LoVo (cell line): ENCODE results near the gene PTPRM.

ENCODE experiments used
- DNase-seq: peaks from one replicate; pipeline ENCODE4 v3.0.0-alpha.2; 2016; ENCODE audit warnings: low spot score

PTPRM gene

GRCh38 chr18:7629416-7629815, 62.3 kb downstream of the PTPRM start:
- no peak for DNase-seq

GRCh38 chr18:7630731-7631442, 63.8 kb downstream of the PTPRM start:
- DNase-seq, result no peak

- no peak for DNase-seq
These were observed 65.3 kb downstream of the PTPRM start for GRCh38 chr18:7632152-7633098.

DNA sequence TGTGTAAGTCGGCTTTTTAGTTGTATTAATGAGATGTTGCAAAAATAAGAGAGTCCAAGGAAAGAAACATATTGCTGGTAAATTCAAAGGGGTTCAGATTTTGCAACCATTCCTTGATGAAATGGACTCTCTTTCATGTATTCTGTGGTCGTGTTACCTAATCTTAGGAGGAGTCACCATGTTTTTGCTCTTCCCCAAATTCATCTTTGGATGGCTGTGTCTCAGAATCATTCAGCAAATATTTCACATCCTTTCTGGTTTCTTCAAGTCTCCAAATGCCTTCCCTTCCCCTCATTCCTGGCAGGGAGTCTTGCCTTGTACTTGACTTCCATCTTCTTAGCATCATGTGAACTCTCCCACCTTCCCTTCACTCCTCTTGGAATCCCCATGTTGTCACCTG, 66.1 kb downstream of the PTPRM start:
- no peak for DNase-seq

GRCh38 chr18:7635948-7636347, 68.8 kb downstream of the PTPRM start:
- no peak for DNase-seq

DNA sequence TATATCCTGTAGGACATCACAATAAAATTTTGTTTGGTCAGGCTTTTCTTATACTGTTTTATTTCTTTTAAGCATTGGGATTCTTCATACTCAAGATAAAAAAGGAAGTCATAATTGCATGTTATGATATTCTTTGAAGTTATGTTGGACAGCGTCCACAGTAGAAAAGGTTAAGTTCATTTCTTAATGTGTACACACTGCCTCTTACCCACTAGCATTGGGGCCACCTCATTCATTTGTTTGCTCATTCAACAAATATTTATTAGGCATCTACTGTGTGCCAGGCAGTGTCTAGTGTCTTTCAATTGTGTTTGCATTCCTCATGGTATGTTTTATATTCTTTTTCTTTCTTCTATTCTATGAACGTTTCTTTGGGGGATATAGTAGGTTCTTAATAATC, 70.2 kb downstream of the PTPRM start:
- no peak for DNase-seq

- DNase-seq, result no peak
These were observed 71.2 kb downstream of the PTPRM start for GRCh38 chr18:7638321-7638720.

DNA sequence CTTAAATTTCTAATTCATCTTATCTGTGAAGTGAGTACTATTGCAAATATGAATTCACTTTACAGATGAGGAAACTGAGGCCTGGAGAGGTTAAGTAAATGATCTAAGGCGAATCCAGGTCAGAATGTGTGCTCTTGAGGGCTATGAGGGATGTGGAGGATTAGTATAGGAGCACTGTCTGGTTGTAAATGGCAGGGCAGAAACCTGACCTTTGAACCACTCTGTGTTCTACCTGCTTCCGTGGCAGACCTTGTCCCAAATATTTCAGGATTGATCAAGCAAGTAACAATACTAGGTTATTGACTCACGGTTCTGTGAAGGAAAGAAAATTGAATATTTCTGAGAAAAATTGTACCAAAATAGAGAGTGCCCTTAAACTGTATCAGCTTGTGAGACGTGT, 74.7 kb downstream of the PTPRM start:
- DNase-seq, result no peak

DNA sequence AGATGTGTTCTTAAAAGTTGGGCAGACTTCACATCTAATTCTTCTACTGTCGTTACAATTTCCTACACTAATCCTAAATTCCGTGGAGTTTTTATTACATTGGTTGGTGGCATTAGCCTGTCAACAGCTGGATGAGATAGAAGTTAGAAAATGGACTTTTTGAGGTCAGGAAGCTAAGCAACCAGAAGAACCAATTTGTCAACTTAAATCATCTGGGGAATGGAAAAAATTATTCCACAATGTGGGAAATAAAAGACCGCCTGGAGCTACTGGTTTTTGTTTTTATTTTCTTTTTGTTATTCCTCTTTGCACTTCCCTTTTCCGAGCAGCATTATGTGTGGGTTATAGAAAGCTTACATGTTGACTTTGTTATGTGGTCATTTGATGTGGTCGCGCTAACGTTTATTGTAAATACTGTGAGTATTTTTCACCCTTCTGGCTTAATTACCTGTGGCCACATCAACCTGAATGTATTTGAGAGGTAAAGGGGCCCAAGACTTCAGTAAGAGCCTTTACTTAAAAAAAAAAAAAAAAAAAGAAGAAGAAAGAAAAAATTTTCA, 75.3 kb downstream of the PTPRM start:
- DNase-seq, result no peak

DNA sequence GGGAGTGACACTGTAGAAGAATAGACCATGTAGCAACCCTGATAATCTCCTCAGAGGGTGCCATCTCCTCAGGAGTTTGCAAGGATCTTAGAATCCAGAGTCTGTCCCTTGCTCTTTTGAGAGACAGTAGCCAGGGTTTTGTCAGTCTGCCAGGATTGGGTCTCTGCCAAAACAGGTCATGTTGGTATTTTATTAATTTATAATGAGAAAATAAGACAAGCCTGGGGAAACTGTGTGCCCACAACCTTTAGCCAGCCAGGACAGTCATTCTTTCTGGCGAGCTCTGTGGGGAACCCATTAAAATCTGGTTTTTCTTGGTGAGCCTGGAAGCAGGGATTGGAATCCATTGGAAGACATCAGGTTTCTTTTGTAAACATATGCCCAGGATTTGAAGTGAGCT, 78.6 kb downstream of the PTPRM start:
- DNase-seq, result no peak

DNA sequence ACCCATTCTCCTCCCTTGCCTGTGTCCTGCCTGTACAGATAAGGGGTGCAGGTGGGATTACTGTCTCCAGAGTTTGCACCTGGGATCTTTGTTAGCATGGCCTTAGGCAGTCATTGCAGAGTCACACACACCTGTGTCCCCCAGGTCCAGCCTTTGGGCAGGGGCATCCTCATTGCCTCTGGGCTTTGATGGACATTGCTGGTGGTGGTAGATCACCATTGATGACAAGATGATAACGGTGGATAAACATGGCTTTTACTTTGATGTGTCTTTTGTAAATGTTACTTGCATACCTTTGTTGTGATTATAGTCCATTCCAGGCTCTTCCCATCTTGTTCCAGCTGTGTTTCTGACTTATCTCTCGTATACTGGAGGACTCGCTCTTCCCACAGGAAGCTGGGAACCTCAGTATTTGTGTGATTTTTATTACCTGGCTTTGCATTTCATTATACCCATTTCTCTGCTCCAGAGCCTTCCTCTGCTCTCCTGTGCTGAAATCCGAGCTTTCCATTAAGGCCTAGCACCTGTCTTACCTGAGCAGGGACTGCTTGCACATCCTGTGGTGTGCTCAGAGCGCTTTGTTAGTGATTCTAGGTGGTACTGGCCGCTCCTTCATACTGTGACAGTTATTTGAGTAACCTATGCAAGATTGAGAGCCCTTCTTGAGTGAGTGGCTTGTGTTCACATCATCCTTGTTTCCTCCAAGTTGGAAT, 79.2 kb downstream of the PTPRM start:
- DNase-seq, result no peak

- no peak for DNase-seq
These were observed 80.4 kb downstream of the PTPRM start for GRCh38 chr18:7647500-7647899.

DNA sequence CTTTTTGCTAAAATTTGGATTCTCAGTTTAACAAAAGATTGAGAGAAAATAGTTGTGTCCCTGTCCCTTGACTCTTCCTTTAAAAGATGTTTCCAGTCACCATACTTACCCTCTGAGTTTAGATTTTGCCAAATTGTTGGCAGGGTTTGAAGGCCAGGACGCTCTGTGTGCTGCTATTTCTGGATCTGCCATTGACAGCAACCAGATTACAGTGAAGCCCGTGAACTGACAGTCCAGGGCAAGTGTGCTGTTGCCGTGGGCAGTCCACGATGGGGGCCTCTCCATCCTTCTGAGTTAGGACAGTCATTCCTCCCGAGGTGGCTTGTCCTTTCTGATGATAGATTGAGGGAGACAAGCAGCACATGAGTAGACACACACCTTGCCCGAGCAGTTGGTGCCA, 89.9 kb downstream of the PTPRM start:
- DNase-seq, result no peak

DNA sequence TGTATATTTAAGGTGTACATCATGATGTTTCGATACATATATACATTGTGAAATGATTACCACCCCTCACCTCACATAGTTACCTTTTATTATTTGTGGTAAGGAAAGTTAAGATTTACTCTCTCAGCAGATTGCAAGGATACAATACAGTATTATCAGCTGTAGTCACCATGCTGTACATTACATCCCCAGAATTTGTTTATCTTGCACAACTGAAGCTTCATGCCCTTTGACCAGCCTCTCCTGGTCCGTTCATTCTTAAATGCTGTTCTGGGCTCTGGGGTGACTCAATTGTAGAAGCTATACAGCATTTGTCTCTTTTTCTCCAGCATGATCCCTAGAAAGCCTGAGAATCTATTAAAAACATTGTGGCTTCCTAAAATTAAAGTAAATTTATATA, 90.8 kb downstream of the PTPRM start:
- no peak for DNase-seq

- no peak for DNase-seq
These were observed 91.6 kb downstream of the PTPRM start for GRCh38 chr18:7658701-7659100.

- DNase-seq, result no peak
These were observed 94.1 kb downstream of the PTPRM start for GRCh38 chr18:7661207-7661606.

DNA sequence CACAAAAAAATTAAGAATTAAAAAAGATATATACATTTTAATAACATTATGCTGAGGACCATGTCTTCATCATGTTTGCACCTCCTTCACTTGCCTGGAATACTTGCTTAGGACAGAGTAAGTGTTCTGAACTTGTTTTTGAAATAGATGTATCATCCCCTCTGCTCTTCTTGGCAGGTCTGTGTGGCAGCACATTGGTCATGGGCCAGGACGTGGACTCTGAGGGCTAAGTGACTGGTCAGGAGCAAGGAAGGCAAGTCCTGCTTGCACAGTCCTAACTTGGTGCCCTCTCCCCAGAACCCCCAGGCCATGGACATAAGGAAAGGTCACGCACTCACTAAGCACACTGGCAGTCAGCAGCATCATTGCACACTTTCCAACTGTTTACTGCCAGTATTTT, 95.8 kb downstream of the PTPRM start:
- DNase-seq, result no peak

DNA sequence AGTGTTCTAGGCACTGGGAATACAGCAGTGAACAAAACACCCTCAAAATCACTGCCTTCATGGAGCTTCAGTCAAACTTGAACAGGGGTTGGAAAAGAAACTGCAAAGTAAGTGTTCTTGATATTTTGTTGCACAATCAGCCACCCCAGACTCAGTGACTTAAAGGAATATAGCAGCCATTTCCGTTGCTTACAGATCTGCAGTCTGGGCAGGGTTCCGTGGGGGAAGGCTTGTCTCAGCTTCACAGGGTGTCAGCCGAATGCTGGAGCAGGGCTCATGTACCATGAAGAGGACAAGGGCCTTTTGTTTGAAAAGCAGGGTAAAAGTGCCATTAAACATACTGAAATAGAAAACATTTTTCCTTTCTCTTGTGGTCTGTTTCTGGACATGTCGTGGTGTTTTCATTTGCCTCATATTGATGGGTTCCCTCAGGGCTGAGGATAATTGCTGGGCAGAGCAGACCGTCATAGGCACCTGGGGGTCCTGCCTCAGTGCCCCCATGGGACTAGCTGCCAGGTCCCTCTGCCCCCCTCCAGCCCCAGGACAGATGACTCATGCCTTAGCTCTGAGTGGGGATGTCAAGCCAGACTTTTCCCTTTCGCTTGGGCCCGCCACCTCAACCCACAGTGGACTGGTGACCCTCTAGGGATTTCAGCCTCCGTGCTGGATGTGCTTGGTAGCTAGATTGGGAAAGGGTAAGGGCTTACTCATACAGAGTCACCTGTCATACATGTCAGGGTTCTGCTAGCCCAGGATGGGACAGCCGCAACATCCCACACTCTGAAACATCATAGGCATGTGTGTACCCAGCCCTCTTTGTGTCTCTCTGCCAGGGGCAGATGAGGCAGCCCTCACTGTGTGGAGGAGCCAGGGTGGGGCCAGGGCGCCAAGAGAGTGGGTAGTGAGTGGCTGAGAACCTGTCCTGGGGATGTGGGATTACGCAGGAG, 96.5 kb downstream of the PTPRM start:
- DNase-seq, result no peak

DNA sequence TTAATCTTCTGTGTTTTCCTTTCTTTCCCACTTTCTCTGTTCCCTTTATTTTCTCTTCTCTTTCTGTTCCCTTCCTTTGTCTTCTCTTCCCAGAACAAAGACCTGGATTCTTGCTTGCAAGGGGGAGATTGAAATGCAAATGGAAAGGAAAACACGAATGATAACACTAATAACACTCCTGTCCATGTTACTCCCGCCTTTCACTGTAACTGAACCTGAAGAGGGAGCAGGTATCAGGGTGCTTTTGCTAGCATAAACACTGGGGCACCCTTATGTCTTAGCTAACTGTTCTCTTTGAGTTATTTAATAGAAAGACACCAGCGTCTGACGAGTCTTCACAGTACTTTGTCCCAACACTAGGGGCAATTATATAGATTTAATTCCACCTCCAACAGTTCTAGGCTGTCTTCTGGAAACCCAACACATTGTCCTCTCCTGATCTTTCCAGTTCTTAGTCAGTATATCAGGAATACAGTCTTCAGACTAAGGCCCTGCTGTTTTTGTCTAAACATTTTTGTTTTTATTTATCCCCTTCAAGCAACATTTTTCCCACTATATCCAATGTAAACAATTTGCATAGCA, 99.2 kb downstream of the PTPRM start:
- DNase-seq, result no peak

GRCh38 chr18:7668392-7668791, 101.3 kb downstream of the PTPRM start:
- DNase-seq, result no peak

- no peak for DNase-seq
These were observed 102.2 kb downstream of the PTPRM start for GRCh38 chr18:7669361-7669760.
